Muscle of leg (tissue), 16 donors: Measurements from ENCODE around the gene HCCS. TPM values are rescaled to one million over a fixed set of nuclear protein-coding genes. Genes with fewer than 3 reads are reported as not detected.

ENCODE experiments used
- DNase-seq: peaks from one replicate; pipeline ENCODE4 v3.0.0; 2013
- H3K27ac ChIP-seq: one replicate; pipeline ENCODE4 v1.5.1; 2013; ENCODE audit warnings: mild to moderate bottlenecking, low read length, control low read depth
- H3K27me3 ChIP-seq: one replicate; pipeline ENCODE4 v1.6.1; 2013; ENCODE audit warnings: low read length; ENCODE audit not compliant: control insufficient read depth, insufficient read depth
- H3K36me3 ChIP-seq: one replicate; pipeline ENCODE4 v1.6.1; 2013; ENCODE audit warnings: low read length; ENCODE audit not compliant: control insufficient read depth, insufficient read depth
- H3K4me1 ChIP-seq: one replicate; pipeline ENCODE4 v1.6.1; 2013; ENCODE audit warnings: low read length; ENCODE audit not compliant: control insufficient read depth, insufficient read depth
- H3K4me3 ChIP-seq: one replicate; pipeline ENCODE4 v1.5.1; 2013; ENCODE audit warnings: low read length, control low read depth
- H3K9me3 ChIP-seq: replicated peaks from 2 replicates; pipeline ENCODE4 v1.6.1; 2013; ENCODE audit warnings: low read depth, low read length; ENCODE audit not compliant: control insufficient read depth
- WGBS: methylation state at CpG from one replicate; pipeline ENCODE4 v1.1.5; 2013; ENCODE audit warnings: missing lambda C conversion rate; ENCODE audit not compliant: insufficient coverage; 5-methylcytosine and 5-hydroxymethylcytosine counted together
- long read RNA-seq, 11 donors: transcript quantifications; one replicate each; lab custom pipeline, GENCODE V29; 2026
- polyA plus RNA-seq, 8 donors: library from polyadenylated mRNA; unstranded; fragments of 120-200 nt; gene quantifications; one replicate each; pipeline versions ENCODE4 v1.2.1 to v1.2.3, GENCODE V29; 2013; ENCODE audit warnings: inconsistent platforms in 1 of 8, low replicate concordance in 1 of 8; ENCODE audit not compliant: insufficient read length in 8 of 8, insufficient read depth in 1 of 8
- total RNA-seq: library from RNA; stranded (reverse); fragments of 120-200 nt; gene quantifications from one replicate; pipeline ENCODE4 v1.2.4, GENCODE V29; 2013

HCCS gene
- total RNA-seq (17.2 TPM), polyA plus RNA-seq (10 to 100 TPM; 25.2 to 35.0 (median 29.1) TPM)
- long read RNA-seq, donor 1, transcript HCCS-202 (7 exons, 1,072 nt) = major isoform, 9 of 11 reads
- long read RNA-seq, donor 1, partial matches to known transcripts = 0 of 11 reads
- long read RNA-seq, donor 1, other reads (novel, unspliced or antisense) = 0 of 11 reads
- long read RNA-seq, donor 2 = 0 reads
- long read RNA-seq, donor 3, transcript HCCS-202 (7 exons, 1,072 nt) = major isoform, 12 of 14 reads
- long read RNA-seq, donor 3, partial matches to known transcripts = 0 of 14 reads
- long read RNA-seq, donor 3, other reads (novel, unspliced or antisense) = 0 of 14 reads
- long read RNA-seq, donor 4, partial matches to known transcripts = 0 of 4 reads
- long read RNA-seq, donor 4, other reads (novel, unspliced or antisense) = 0 of 4 reads
- long read RNA-seq, donor 5, transcript HCCS-201 (7 exons, 2,277 nt) = minor isoform, 5 of 19 reads
- long read RNA-seq, donor 5, transcript HCCS-202 (7 exons, 1,072 nt) = major isoform, 7 of 19 reads
- long read RNA-seq, donor 5, partial matches to known transcripts = 6 of 19 reads
- long read RNA-seq, donor 5, other reads (novel, unspliced or antisense) = 0 of 19 reads
- long read RNA-seq, donor 6, transcript HCCS-202 (7 exons, 1,072 nt) = major isoform, 28 of 30 reads
- long read RNA-seq, donor 6, partial matches to known transcripts = 0 of 30 reads
- long read RNA-seq, donor 6, other reads (novel, unspliced or antisense) = 0 of 30 reads
- long read RNA-seq, donor 7, transcript HCCS-202 (7 exons, 1,072 nt) = major isoform, 6 of 6 reads
- long read RNA-seq, donor 7, partial matches to known transcripts = 0 of 6 reads
- long read RNA-seq, donor 7, other reads (novel, unspliced or antisense) = 0 of 6 reads
- long read RNA-seq, donor 8, transcript HCCS-202 (7 exons, 1,072 nt) = major isoform, 9 of 10 reads
- long read RNA-seq, donor 8, partial matches to known transcripts = 0 of 10 reads
- long read RNA-seq, donor 8, other reads (novel, unspliced or antisense) = 0 of 10 reads
- long read RNA-seq, donor 9, transcript HCCS-202 (7 exons, 1,072 nt) = major isoform, 10 of 38 reads
- long read RNA-seq, donor 9, partial matches to known transcripts = 25 of 38 reads
- long read RNA-seq, donor 9, other reads (novel, unspliced or antisense) = 0 of 38 reads
- long read RNA-seq, donor 10, transcript HCCS-202 (7 exons, 1,072 nt) = major isoform, 8 of 15 reads
- long read RNA-seq, donor 10, partial matches to known transcripts = 6 of 15 reads
- long read RNA-seq, donor 10, other reads (novel, unspliced or antisense) = 0 of 15 reads
- long read RNA-seq, donor 11, transcript HCCS-202 (7 exons, 1,072 nt) = major isoform, 10 of 10 reads
- long read RNA-seq, donor 11, partial matches to known transcripts = 0 of 10 reads
- long read RNA-seq, donor 11, other reads (novel, unspliced or antisense) = 0 of 10 reads

GRCh38 chrX:11111037-11111851 lies at the start of gene HCCS:
Gene HCCS, plus strand, starts transcription at chrX:11111332. Its CDS starts 729 bp downstream, at chrX:11112061.
- Histone ChIP-seq H3K27me3 (peaks cover 2% of the 10 kb centered on the region), H3K4me1 (peaks cover 19% of the 10 kb centered on the region), H3K27ac (peak within 1 kb of the TSS; percentile 76), H3K36me3 (peaks cover 14% of the 10 kb centered on the region), H3K4me3 (peak within 1 kb of the TSS; percentile 69), H3K9me3 (no peaks in the 10 kb centered on the region)
- peak; percentile 94 for DNase-seq
- 39% methylated on average over 52 of the region's 58 CpGs for WGBS

- Histone ChIP-seq H3K27ac (peak overlapping the region; percentile 53), H3K36me3 (no peaks in the 10 kb centered on the region), H3K4me1 (peaks cover 3% of the 10 kb centered on the region), H3K27me3 (peaks cover 4% of the 10 kb centered on the region), H3K9me3 (no peaks in the 10 kb centered on the region), H3K4me3 (no peak overlapping the region)
- 66% methylated on average over 3 of the region's 5 CpGs for WGBS
- DNase-seq = peak; percentile 16
Measured at GRCh38 chrX:11064276-11064675, 46.9 kb upstream of the HCCS start.

- 23% methylated on average over 3 of the region's 8 CpGs for WGBS
- DNase-seq = peak; percentile 87
- Histone ChIP-seq H3K27me3 (peaks cover 6% of the 10 kb centered on the region), H3K4me3 (no peak overlapping the region), H3K27ac (peak overlapping the region; percentile 53), H3K36me3 (no peaks in the 10 kb centered on the region), H3K4me1 (peaks cover 3% of the 10 kb centered on the region), H3K9me3 (no peaks in the 10 kb centered on the region)
Measured at GRCh38 chrX:11064851-11065600, 46.1 kb upstream of the HCCS start.

- H3K4me3 ChIP-seq = no peak overlapping the region
- H3K27ac ChIP-seq = no peak overlapping the region
- DNase-seq = no peak
- peaks cover 3% of the 10 kb centered on the region for H3K4me1 ChIP-seq
- H3K9me3 ChIP-seq = no peaks in the 10 kb centered on the region
- WGBS = 100% methylated on average over 1 of the region's 2 CpGs
- H3K36me3 ChIP-seq = no peaks in the 10 kb centered on the region
- peaks cover 9% of the 10 kb centered on the region for H3K27me3 ChIP-seq
Measured at GRCh38 chrX:11066812-11067211, 44.3 kb upstream of the HCCS start.

GRCh38 chrX:11073381-11073780 lies 37.8 kb upstream of the HCCS start:
- Histone ChIP-seq H3K27me3 (peaks cover 14% of the 10 kb centered on the region), H3K9me3 (no peaks in the 10 kb centered on the region), H3K27ac (no peak overlapping the region), H3K4me1 (no peaks in the 10 kb centered on the region), H3K4me3 (no peak overlapping the region), H3K36me3 (no peaks in the 10 kb centered on the region)
- no CpG with 5 or more reads among the region's 1 CpG for WGBS
- peak; percentile 43 for DNase-seq

- H3K36me3 ChIP-seq = no peaks in the 10 kb centered on the region
- no CpG with 5 or more reads among the region's 4 CpGs for WGBS
- no peak overlapping the region for H3K4me3 ChIP-seq
- no peaks in the 10 kb centered on the region for H3K9me3 ChIP-seq
- H3K4me1 ChIP-seq = no peaks in the 10 kb centered on the region
- H3K27ac ChIP-seq = peak overlapping the region; percentile 78
- peak; percentile 90 for DNase-seq
- H3K27me3 ChIP-seq = peaks cover 9% of the 10 kb centered on the region
Measured at GRCh38 chrX:11080741-11081305, 30.3 kb upstream of the HCCS start.

- peaks cover 10% of the 10 kb centered on the region for H3K27me3 ChIP-seq
- WGBS = no CpG with 5 or more reads among the region's 2 CpGs
- no peaks in the 10 kb centered on the region for H3K36me3 ChIP-seq
- peak; percentile 91 for DNase-seq
- H3K27ac ChIP-seq = peak overlapping the region; percentile 78
- H3K9me3 ChIP-seq = no peaks in the 10 kb centered on the region
- H3K4me3 ChIP-seq = no peak overlapping the region
- no peaks in the 10 kb centered on the region for H3K4me1 ChIP-seq
Measured at GRCh38 chrX:11081511-11081910, 29.6 kb upstream of the HCCS start.

- Histone ChIP-seq H3K27me3 (peaks cover 6% of the 10 kb centered on the region), H3K36me3 (no peaks in the 10 kb centered on the region), H3K9me3 (peaks cover 4% of the 10 kb centered on the region), H3K4me1 (no peaks in the 10 kb centered on the region), H3K4me3 (no peak overlapping the region), H3K27ac (no peak overlapping the region)
- no CpG with 5 or more reads among the region's 1 CpG for WGBS
- DNase-seq = no peak
Measured at GRCh38 chrX:11085305-11085704, 25.8 kb upstream of the HCCS start.
